ENCODE measurements around the gene MRPS5.

The MRPS5 gene

GRCh38 chr2:95061119-95061512 lies 60.5 kb downstream of the MRPS5 start:
- no peak for DNase-seq (ENCODE audit: low read depth, low spot score)

DNA sequence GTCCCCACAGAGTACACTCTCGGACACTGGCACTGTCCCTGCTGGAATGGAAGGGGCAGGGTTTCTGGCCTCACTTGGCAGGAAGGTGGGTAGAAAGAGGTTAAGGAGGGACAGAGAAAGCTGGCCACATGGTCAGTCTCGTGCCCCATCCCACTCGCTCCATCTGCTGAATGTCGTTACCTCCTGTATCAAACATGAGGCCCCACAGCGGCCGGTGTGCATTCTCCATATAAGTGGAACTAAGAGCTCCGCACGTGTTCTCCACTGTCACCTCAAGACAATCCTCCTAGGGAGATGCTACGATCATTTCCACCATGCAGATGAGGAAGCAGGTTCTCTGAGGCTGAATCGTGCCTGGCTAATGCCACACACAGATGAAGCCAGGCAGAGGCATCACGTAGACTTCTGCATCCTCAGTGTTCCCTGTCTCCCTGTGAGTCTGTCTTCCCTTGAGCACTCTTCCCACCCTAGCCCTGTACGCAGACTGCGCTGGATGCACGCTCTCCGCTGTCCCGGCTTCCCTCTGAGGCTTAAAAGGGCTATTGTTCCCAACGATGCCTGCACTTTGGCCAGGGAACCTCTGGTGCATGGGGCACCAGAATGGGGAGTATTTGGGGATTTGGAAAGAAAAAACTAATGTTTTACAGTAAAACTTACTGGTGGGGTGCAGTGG lies 61.0 kb downstream of the MRPS5 start:
- DNase-seq (ENCODE audit: low read depth, low spot score), result no peak

- no peak for DNase-seq (ENCODE audit: low read depth, low spot score)
Observed at GRCh38 chr2:95059656-95060370, 61.8 kb downstream of the MRPS5 start.

- DNase-seq (ENCODE audit: low read depth, low spot score), result no peak
Observed at GRCh38 chr2:95058989-95059641, 62.5 kb downstream of the MRPS5 start.

DNA sequence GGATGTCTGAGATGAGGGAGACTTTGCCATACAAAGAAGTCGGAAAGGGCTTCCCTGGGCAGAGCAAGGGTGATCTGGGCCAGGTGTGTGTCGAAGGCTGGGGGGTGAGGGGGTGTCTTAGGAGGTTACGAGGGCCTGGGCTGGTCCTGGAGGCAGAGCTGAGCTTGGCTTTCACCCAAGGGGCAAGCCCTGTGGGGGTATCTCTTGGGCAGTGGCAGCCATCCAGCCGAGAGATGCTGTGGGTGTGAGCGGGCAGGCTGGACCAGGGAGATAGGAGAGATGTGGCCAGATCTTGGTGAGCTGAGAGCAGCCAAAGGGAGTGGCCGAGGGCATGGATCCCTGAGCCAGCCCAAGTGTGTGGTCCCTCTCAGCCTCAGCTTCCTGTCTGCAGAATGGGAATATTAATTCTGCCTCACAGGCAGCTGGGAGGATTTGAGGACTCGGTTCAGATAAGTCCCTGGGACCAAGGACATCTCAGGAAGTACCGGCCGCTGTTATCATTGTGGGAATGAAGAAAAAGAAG lies 63.1 kb downstream of the MRPS5 start:
- DNase-seq (ENCODE audit: low read depth, low spot score), result no peak

DNA sequence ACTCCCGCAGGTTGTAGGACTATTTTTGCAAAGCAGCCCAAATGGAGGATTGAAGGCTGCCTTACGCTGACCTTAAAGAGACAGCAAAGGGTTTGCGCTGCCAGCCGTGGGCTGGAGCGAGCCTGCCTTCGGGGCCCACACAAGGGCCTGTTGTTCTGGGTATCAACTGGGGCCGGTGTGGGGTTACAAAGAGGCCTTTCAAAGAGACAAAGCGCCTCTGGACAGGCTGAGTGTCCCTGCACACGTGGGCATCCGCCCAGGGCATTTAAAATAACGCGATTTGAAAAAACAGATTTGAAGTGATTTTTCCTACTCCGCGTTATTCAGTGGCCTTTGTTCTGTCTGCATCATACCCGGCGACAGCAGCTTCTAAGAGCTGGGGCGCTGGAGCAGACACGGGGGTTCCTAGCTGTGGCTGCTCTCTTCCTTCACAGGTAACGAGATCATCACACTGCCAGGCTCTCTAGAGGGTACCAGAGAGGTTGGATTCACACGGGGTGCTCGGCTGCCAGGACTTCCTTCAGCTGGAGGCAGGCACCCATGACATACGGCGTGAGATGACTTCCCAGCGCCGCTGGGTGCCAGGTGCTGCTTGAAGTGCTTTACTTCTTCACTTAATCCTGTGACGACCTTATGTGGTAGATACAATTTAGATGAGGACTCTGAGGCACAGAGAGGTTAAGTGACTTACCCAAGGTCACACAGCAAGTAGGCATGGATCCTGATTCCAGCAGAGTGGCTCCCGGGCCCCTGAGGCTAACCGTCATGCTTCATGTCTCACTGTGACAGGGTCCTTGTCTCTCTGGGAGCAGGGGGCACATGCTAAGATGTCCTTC lies 63.9 kb downstream of the MRPS5 start:
- no peak for DNase-seq (ENCODE audit: low read depth, low spot score)

DNA sequence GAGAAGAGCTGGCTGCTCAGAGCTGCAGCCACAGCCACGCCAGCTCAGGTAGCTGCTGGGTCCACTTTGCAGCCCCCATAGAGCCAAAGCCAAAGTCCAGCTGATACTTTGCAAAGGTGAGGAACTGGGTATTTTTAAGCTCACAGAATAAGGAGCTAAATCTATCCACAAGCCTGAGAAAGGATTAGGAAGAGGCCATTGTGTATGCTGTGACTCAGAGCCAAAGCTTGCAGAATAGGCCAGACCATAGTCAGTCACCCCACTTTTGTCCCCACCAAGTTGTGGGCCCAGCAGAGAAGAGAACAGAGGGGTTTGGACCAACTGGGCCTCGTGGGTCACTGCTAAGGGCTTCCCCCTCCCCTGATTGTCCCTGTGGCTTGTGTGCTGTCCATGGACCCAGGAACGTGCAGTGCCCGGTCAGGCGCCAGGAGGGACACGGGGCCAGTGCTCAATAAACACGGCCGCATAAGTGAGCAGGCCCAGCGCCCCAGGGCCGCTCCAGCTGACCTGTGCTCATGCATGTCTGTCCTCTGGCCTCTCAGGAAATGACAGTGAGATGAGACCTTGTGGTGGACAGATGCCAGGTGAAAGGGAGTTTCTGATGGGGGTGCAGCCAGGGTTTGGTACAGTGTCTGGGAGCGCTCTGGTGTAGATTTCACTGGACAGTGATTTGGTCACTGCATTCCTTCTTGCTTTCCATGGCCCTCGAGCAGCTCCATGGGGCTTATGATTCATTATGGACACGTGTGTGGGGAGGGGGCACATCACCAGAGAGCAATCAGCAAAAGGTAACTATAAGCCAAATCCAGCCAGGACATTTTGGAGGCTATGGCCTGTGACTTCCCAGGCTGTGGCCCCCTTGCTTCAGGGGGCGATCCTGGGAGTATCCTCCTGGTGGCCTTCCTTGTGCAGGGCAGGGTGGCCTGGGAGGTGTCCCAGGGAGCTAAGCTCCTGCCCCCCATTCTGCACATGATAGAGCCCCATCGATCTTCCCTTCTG lies 64.8 kb downstream of the MRPS5 start:
- no peak for DNase-seq (ENCODE audit: low read depth, low spot score)

DNA sequence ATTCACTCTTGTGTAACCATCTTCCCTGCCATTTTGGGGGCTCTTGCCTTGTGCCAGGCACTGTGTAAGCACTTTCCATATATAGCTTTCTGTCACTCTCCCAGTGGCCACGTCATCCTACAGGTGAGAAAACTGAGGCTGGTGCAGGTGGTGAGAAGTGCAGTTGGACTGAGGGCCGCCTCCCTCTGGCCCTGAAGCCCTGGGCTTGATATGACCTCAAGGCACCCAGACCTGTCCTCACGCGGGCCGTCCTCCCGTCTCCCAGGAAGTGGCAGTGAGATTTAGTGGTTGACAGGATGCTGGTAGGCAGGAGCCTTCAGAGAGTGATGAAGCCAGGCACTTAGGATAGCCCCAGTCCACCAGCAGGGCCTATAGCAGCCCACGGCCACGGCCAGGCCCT lies 65.6 kb downstream of the MRPS5 start:
- DNase-seq (ENCODE audit: low read depth, low spot score), result no peak

- no peak for DNase-seq (ENCODE audit: low read depth, low spot score)
Observed at GRCh38 chr2:95055262-95055661, 66.3 kb downstream of the MRPS5 start.

DNA sequence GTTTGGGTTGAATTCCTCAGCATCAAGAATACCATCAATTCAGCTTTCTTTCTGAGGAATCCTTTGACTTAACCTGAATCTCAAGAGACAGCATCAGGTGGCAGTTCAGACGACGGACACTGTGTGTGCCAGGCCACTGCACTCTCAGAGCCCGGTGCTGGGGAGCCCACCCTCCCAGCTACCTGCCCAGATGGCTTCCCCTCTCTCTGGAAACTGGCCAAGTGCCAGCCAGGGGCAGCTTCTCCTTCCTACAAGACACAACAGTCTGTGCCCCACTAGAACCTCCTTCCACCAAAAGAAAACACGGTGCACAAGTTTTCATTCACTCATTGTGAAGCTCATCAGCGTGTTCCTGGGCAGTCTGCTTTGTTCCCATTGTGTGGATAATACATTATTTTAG lies 67.6 kb downstream of the MRPS5 start:
- no peak for DNase-seq (ENCODE audit: low read depth, low spot score)

DNA sequence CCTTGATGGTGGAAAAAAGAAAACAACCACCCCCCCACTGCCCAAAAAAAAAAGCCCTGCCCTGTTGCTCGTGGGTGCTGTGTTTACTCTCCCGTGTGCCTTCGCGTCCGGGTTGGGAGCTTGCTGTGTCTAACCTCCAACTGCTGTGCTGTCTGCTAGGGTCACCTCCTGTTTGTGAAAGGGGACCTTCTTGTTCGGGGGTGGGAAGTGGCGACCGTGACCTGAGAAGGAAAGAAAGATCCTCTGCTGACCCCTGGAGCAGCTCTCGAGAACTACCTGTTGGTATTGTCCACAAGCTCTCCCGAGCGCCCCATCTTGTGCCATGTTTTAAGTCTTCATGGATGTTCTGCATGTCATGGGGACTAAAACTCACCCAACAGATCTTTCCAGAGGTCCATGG lies 68.1 kb downstream of the MRPS5 start:
- no peak for DNase-seq (ENCODE audit: low read depth, low spot score)

GRCh38 chr2:95052804-95053479 lies 68.7 kb downstream of the MRPS5 start:
- DNase-seq (ENCODE audit: low read depth, low spot score), result no peak

DNA sequence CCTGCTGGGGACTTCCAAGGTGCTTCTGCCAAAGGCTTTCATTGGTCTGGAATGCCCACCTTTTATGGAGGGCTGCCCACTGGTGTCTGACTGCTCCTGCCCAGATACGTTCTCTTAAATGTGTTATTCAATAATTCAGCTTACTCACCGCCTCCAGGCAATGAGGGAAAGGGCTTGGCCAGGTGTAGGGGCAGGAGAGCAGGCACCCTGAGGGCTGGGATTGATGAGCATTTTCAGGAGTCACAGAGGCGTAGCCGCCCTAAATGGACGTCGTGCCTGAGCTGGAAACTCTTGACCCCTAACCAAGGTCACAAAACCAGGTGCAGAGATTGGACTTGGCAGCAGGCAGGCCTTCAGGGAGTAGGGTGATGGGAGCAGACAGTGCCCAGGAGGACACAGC lies 69.3 kb downstream of the MRPS5 start:
- no peak for DNase-seq (ENCODE audit: low read depth, low spot score)

DNA sequence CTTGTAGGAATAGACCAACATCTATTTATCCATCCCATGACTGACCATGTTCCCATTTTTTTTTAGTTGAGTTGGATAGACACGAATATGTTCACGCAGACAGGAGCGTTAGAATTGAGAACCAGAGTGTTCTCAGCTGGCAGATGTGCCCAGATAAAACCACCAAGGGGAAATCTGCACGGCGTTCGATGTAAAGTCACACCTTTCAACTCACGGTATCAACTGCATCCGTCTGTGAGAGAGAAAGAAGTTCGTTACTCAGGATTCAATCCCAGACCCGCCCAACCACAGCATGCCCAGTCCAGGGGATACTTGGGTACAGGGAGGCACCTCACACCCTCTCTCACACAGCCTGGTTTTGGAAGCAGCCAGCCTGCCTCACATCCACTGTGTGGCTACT lies 70.0 kb downstream of the MRPS5 start:
- no peak for DNase-seq (ENCODE audit: low read depth, low spot score)

- no peak for DNase-seq (ENCODE audit: low read depth, low spot score)
Observed at GRCh38 chr2:95050385-95051300, 71.0 kb downstream of the MRPS5 start.

DNA sequence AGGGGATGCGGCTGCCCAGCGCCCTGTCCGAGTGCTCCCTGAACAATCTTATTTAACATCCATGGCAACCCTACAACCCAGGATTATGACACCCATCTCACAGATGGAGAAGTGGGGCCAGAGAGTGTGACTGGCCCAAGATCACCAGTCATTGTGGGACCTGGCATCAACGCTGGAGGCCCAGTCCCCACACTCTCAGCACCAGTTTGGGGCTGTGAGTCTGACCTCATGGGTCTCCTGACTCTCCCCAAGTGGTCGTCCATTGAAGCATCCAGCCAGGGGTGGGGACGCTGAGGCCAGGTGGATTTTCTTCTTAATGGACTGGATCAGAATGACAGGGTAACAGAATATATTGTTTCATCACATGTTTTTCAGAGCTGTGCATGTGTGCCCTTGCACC lies 71.6 kb downstream of the MRPS5 start:
- no peak for DNase-seq (ENCODE audit: low read depth, low spot score)

GRCh38 chr2:95049683-95049955 lies 72.0 kb downstream of the MRPS5 start:
- no peak for DNase-seq (ENCODE audit: low read depth, low spot score)

DNA sequence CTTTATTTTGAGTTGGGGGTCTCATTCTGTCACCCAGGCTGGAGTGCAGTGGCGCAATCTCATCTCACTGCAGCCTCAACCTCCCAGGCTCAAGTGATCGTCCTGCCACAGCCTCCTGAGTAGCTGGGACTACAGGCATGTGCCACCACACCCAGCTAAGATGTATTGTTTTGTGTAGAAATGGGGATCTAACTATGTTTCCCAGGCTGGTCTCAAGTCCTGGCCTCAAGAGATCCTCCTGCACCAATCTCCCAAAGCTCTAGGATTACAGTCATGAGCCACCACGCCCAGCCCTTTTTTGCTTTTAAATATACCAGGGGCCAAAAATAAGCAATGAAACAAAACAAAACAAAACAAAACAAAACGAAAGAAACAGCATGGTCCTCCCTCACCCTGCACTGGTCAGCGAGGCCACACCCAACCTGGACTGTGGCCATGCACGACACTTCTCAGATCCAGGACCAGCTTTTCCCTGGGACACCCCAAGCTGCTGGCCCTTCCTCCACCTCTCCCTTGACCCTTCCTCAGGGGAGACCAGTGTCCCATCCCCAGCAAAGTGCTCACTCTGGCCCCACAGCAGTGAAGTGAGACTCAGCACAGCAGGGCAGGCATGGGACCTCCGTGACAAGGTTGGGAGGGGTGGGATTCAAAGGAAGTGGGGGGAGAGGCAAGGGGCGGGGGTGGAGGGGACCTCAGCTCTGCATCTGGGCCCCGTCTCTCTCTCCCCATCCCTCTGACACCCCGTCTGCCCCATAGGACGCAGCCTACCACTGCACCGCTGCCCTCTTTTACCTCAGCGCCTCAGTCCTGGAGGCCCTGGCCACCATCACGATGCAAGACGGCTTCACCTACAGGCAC lies 72.6 kb downstream of the MRPS5 start:
- DNase-seq (ENCODE audit: low read depth, low spot score), result no peak

Data from activated CD4-positive, CD25-positive, alpha-beta regulatory T cell treated with anti-CD3 and anti-CD28 coated beads, Interleukin-2, amount 50 U/mL, for 16 hours (primary cell).